SU-DHL-6 (cell line): Measurements from ENCODE around the gene TIE1.
A peak's percentile ranks its signal among the peaks of the same experiment; 100 is the strongest.

ENCODE experiments used
- H2AFZ ChIP-seq: fragments of 200-600 bp; sonication (generic); 2 replicates; pipeline ENCODE4 v1.6.1; 2014; ENCODE audit warnings: low read depth, mild to moderate bottlenecking, moderate library complexity, mixed read lengths, antibody characterized with exemption, low read length; ENCODE audit not compliant: severe bottlenecking
- H3F3A ChIP-seq: fragments of 200-600 bp; shearing (Covaris generic); 2 replicates; pipeline ENCODE4 v1.6.0; 2016; ENCODE audit warnings: antibody characterized with exemption, mild to moderate bottlenecking; ENCODE audit not compliant: insufficient read depth
- H3K27ac ChIP-seq: fragments of 200-600 bp; sonication (generic); 2 replicates; pipeline ENCODE4 v1.5.1; 2016; ENCODE audit warnings: low read depth, mild to moderate bottlenecking, low read length, moderate library complexity, mixed read lengths
- H3K27me3 ChIP-seq: fragments of 200-600 bp; sonication (generic), shearing (Covaris generic); 2 replicates; pipeline ENCODE4 v1.6.0; 2014; ENCODE audit warnings: mild to moderate bottlenecking, low read length
- H3K36me3 ChIP-seq: fragments of 200-600 bp; sonication (generic); 2 replicates; pipeline ENCODE4 v1.6.1; 2014; ENCODE audit warnings: mild to moderate bottlenecking, low read length, mixed read lengths
- H3K4me2 ChIP-seq: fragments of 300-600, 200-600 bp; shearing (Covaris generic), sonication (generic); 2 replicates; pipeline ENCODE4 v1.6.0; 2014; ENCODE audit warnings: low read length, low read depth, mild to moderate bottlenecking; ENCODE audit not compliant: poor library complexity, severe bottlenecking
- H3K4me3 ChIP-seq: fragments of 200-600 bp; sonication (generic); 2 replicates; pipeline ENCODE4 v1.5.1; 2014; ENCODE audit warnings: antibody characterized with exemption, low read length, mild to moderate bottlenecking, mixed read lengths; ENCODE audit not compliant: insufficient read depth, poor library complexity, severe bottlenecking
- H3K79me2 ChIP-seq: fragments of 200-600 bp; sonication (generic); 2 replicates; pipeline ENCODE4 v1.6.1; 2014; ENCODE audit warnings: mild to moderate bottlenecking, low read length, moderate library complexity; ENCODE audit not compliant: insufficient read depth
- H3K9ac ChIP-seq: fragments of 200-600 bp; sonication (generic); 2 replicates; pipeline ENCODE4 v1.7.0; 2014; ENCODE audit warnings: mild to moderate bottlenecking, low read length
- H3K9me2 ChIP-seq: fragments of 200-600 bp; sonication (generic); replicated peaks from 2 replicates; pipeline ENCODE4 v1.6.1; 2014; ENCODE audit warnings: low read length; ENCODE audit not compliant: insufficient read depth
- H3K9me3 ChIP-seq: fragments of 200-600 bp; sonication (generic); 2 replicates; pipeline ENCODE4 v1.6.1; 2014; ENCODE audit warnings: low read length, mixed read lengths; ENCODE audit not compliant: insufficient read depth
- H4K20me1 ChIP-seq: fragments of 200-600 bp; sonication (generic); 2 replicates; pipeline ENCODE4 v1.6.1; 2014; ENCODE audit warnings: low read depth, mild to moderate bottlenecking, antibody characterized with exemption, low read length, moderate library complexity, mixed read lengths
- EZH2phosphoT487 ChIP-seq: fragments of 200-600 bp; sonication (generic), shearing (Covaris generic); conservative IDR thresholded peaks from 2 replicates; pipeline ENCODE4 v1.6.1; 2018; ENCODE audit warnings: mild to moderate bottlenecking, antibody characterized with exemption, low read length, moderate library complexity, mixed read lengths
- TF ChIP-seq, protein P1 (sequence below): fragments of 200-600 bp; sonication (generic); IDR thresholded peaks from one replicate; pipeline ENCODE4 v1.5.1; 2017; ENCODE audit warnings: antibody characterized with exemption, mild to moderate bottlenecking, low read length, moderate library complexity; ENCODE audit not compliant: insufficient read depth, poor library complexity, severe bottlenecking

Gene TIE1

DNA sequence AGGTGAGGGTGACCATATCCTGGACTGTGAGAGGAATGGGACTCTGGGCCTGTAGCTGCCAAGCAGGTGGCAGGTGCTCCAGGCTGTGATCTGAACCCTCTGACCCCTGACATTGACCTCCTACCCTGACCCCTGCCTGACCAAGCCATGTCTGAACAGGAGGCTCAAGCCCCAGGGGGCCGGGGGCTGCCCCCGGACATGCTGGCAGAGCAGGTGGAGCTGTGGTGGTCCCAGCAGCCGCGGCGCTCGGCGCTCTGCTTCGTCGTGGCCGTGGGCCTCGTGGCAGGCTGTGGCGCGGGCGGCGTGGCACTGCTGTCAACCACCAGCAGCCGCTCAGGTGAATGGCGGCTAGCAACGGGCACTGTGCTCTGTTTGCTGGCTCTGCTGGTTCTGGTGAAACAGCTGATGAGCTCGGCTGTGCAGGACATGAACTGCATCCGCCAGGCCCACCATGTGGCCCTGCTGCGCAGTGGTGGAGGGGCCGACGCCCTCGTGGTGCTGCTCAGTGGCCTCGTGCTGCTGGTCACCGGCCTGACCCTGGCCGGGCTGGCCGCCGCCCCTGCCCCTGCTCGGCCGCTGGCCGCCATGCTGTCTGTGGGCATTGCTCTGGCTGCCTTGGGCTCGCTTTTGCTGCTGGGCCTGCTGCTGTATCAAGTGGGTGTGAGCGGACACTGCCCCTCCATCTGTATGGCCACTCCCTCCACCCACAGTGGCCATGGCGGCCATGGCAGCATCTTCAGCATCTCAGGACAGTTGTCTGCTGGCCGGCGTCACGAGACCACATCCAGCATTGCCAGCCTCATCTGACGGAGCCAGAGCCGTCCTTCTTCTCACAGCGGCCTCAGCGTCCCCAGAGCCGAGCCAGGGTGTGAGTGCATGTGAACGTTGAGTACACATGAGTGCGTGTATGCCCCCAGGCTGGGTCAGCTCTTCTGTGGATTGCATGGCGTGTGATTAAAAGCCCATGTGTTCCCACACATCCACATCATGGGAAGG lies 27.9 kb upstream of the TIE1 start:
- H3K4me2 ChIP-seq = no peak overlapping the region
- no peak overlapping the region for H3K4me3 ChIP-seq
- H3K9ac ChIP-seq = no peak overlapping the region
- no peaks in the 10 kb centered on the region for H4K20me1 ChIP-seq
- no peaks in the 10 kb centered on the region for H3K79me2 ChIP-seq
- no peak overlapping the region for H2AFZ ChIP-seq
- H3K27ac ChIP-seq = no peak overlapping the region
- no peaks in the 10 kb centered on the region for H3F3A ChIP-seq
- no peaks in the 10 kb centered on the region for H3K9me2 ChIP-seq
- H3K36me3 ChIP-seq = no peaks in the 10 kb centered on the region
- H3K27me3 ChIP-seq = no peaks in the 10 kb centered on the region
- H3K9me3 ChIP-seq = no peaks in the 10 kb centered on the region
- no peak for TF ChIP-seq EZH2phosphoT487
- TF ChIP-seq, protein P1, sequence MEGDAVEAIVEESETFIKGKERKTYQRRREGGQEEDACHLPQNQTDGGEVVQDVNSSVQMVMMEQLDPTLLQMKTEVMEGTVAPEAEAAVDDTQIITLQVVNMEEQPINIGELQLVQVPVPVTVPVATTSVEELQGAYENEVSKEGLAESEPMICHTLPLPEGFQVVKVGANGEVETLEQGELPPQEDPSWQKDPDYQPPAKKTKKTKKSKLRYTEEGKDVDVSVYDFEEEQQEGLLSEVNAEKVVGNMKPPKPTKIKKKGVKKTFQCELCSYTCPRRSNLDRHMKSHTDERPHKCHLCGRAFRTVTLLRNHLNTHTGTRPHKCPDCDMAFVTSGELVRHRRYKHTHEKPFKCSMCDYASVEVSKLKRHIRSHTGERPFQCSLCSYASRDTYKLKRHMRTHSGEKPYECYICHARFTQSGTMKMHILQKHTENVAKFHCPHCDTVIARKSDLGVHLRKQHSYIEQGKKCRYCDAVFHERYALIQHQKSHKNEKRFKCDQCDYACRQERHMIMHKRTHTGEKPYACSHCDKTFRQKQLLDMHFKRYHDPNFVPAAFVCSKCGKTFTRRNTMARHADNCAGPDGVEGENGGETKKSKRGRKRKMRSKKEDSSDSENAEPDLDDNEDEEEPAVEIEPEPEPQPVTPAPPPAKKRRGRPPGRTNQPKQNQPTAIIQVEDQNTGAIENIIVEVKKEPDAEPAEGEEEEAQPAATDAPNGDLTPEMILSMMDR = no peak

DNA sequence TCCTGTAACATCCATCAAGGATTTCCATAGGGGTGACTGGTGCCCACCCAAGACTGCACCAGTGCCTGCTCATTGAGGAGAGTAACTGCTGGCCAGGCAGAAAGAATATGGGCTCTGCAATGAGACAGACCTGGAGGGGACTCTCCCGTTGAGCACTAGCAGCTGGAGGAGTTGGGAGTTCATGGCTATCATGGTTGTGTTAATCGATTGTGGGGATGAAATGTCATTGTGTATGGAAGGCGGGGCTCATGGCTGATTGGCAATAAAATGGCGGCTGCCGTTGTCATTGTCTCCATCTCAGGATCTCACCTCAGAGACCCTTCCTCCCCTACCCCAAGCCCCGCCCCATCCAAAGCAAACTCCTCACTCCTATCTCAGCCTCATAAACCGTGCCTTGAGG lies 27.1 kb upstream of the TIE1 start:
- H3K27ac ChIP-seq = no peak overlapping the region
- H3K9me2 ChIP-seq = no peaks in the 10 kb centered on the region
- H3K4me3 ChIP-seq = no peak overlapping the region
- no peaks in the 10 kb centered on the region for H3K36me3 ChIP-seq
- no peaks in the 10 kb centered on the region for H3F3A ChIP-seq
- H3K9ac ChIP-seq = no peak overlapping the region
- H3K79me2 ChIP-seq = no peaks in the 10 kb centered on the region
- H2AFZ ChIP-seq = no peak overlapping the region
- no peak for TF ChIP-seq EZH2phosphoT487
- TF ChIP-seq, protein P1 = no peak
- no peaks in the 10 kb centered on the region for H3K9me3 ChIP-seq
- H3K4me2 ChIP-seq = no peak overlapping the region
- no peaks in the 10 kb centered on the region for H4K20me1 ChIP-seq
- H3K27me3 ChIP-seq = no peaks in the 10 kb centered on the region

DNA sequence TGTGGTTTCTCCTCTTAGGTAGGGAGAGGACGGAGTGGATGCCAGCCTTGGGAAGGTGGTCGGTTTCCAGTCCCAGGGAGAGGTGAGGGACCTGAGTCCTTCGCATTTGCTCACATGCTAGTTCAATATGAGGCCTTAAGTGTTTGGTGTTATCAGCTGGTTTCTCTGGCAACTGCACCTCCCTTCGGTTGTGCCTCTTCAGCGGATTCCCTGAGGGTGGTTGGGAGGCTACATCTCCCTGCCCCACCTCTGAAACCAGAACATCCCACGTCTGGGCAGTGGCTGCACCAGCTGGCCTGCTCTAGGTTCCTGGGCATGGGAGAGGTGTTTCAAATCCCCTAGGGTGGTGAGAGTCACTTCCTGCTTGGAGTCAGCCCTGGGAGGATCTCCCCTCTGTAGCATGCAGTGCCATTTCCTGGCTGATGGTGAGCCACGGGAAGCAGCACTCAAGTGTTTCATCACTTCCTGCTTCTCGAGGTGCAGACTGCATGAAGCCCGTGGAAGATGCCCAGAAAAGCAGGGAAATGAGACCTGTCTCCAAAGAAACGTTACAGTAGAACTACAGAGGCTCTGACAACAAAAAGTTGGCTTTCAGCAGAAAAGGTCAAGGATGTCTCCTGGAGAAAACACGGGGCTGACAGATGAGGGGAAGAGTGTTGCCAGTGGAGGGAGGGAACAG lies 26.5 kb upstream of the TIE1 start:
- Histone ChIP-seq H3K79me2 (no peaks in the 10 kb centered on the region), H3K27me3 (no peaks in the 10 kb centered on the region), H3K27ac (no peak overlapping the region), H3K9me2 (no peaks in the 10 kb centered on the region), H3F3A (no peaks in the 10 kb centered on the region), H3K9me3 (no peaks in the 10 kb centered on the region), H3K4me2 (no peak overlapping the region), H3K4me3 (no peak overlapping the region), H3K36me3 (no peaks in the 10 kb centered on the region), H2AFZ (peak overlapping the region; percentile 38), H3K9ac (no peak overlapping the region), H4K20me1 (no peaks in the 10 kb centered on the region)
- TF ChIP-seq, protein P1 = no peak
- no peak for TF ChIP-seq EZH2phosphoT487
